GM18519 (cell line): Measurements from ENCODE around the gene INPP4B.
"Not testable (repeated sequence)": the region's sequence is repeated elsewhere in the genome, so short reads cannot be mapped to it uniquely, and the experiment has no call there.

Experiments
- ATAC-seq: cut with Tn5 transposase; IDR thresholded peaks from one replicate; pipeline ENCODE4 v1.9.1; 2021; ENCODE audit warnings: mild to moderate bottlenecking, moderate library complexity; ENCODE audit not compliant: unreplicated experiment, low FRiP score

Gene INPP4B

GRCh38 chr4:142826503-142827241, 19.4 kb downstream of the INPP4B start:
- ATAC-seq, result no peak

DNA sequence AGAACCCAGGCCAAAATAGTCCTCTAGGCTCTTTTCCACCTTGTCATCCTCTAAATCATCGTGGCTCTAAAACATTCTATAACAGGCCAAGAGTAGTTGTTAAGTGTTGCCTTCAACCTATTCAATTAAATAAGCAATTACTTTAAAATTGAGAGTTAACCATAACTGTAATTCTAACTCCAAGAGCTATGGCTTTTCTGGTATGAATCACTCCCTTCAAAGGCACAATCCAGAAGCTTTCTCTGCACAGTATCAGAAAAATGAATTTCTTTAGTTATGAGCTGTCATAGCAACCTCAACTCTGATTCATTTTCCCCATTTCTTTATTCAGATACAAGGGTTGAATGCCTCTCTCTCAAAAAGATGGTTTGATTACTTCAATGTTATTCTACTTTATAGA, 21.7 kb downstream of the INPP4B start:
- no peak for ATAC-seq

GRCh38 chr4:142823796-142824195, 22.3 kb downstream of the INPP4B start:
- no peak for ATAC-seq

DNA sequence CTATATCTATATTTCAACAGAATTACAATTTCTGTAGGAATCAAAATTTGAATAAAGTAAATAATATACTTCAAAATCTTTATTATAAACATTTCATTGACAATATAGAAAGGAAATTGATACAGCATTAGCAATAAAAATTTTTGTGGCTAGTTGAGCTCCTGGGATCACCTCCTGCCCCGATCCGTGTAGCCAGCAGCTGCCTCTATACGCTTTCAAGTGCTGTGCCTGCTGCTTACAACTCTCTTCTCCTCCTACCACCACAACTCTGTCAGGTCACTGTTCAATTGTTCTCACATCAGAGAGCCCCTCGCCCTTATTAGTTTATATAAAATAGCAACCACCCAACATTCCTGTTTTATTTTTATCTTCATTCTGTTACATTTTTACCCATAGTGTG, 27.6 kb downstream of the INPP4B start:
- ATAC-seq, result no peak

DNA sequence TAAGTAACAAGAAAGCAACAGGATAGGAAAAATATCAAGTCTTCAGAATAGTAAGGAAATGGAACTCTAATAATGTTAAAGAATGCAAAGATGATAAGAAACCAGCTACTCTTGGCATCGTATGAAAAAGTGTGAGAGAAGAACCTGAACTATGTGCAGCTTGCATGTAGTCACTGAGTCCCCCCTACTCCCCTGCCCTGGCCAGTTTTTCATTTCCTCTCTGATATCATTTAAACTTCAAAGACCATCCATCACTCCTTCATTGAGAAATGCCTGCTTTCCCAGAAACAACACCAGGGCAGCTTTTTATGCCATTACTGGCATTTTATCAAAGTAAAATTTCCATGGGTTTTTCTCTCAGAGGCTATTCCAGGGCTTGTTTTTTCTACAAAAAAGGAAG, 28.1 kb downstream of the INPP4B start:
- ATAC-seq, result no peak

DNA sequence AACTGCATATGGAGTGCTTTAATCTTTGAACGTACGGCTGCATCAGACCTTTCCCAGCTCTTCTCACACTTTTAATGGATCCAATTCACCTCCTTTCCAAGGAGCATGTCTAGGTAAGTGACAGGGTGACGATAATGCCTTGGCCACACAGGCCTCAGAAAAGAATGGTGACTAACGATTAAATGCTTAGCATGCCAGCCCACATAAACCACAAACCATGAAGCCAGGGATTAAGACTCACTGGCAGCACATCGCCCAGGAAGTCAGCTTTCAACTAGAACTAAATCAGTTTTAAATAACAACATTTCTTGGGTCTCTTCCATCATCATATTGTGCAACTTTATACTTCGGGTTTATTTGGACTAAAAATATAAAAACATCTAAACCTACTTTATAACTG, 28.7 kb downstream of the INPP4B start:
- ATAC-seq, result no peak

GRCh38 chr4:142815834-142816233, 30.3 kb downstream of the INPP4B start:
- ATAC-seq, result no peak

- ATAC-seq, result no peak
These were observed 32.7 kb downstream of the INPP4B start for GRCh38 chr4:142813388-142813787.

GRCh38 chr4:142812091-142812490, 34.0 kb downstream of the INPP4B start:
- ATAC-seq, result no peak

DNA sequence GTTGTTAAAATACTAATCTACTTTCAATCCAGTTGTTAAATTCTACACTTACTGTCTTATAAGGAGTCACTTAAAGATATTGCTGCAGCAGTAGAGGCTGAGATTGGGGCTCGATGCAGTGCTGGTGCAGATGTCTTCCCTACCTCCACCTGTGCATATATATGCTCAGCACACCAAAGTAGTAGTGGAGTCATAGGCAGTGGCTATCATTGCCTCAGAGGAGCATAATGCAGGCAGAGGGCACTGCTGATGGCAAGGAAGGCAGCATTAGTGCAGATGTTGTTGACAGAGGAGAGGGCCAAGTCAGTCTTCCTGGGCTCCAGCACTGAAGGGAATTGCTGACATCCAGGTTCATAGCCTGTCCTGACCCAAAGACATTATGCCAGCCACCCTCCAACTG, 35.1 kb downstream of the INPP4B start:
- no peak for ATAC-seq

DNA sequence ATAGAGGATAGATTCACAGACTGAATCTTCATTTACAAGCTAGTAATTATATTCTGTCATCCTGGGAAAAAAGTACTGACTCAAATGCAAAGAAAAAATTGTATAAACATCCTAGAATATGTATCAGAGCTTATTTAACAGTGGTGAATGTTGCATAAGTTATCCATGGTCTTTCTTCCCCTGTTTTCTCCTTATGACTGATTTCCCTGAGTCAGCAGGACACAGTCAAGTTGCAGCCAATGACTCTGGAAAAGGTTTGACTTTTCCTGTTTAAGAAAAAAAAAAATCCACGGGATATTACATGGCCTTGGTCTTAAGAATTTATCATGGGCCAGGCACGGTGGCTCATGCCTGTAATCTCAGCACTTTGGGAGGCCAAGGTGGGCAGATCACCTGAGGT, 36.5 kb downstream of the INPP4B start:
- no peak for ATAC-seq

DNA sequence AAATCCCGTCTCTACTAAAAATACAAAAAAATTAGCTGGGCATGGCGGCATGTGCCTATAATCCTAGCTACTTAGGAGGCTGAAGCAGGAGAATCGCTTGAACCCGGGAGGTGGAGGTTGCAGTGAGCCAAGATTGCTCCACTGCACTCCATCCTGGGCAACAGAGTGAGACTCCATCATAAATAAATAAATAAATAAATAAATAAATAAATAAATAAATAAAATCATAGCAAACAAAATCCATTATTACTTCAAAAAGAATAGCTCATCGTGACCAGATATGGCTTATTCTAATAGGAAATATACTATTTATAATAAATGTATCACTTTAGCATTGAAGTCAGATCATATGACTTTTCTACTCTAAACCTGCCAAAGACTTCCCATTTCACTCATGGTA, 42.2 kb downstream of the INPP4B start:
- not testable (repeated sequence) for ATAC-seq

GRCh38 chr4:142801966-142802365, 44.1 kb downstream of the INPP4B start:
- no peak for ATAC-seq

- no peak for ATAC-seq
These were observed 65.0 kb downstream of the INPP4B start for GRCh38 chr4:142781114-142781513.

GRCh38 chr4:142778900-142779299, 67.2 kb downstream of the INPP4B start:
- no peak for ATAC-seq

GRCh38 chr4:142778430-142778829, 67.7 kb downstream of the INPP4B start:
- no peak for ATAC-seq

DNA sequence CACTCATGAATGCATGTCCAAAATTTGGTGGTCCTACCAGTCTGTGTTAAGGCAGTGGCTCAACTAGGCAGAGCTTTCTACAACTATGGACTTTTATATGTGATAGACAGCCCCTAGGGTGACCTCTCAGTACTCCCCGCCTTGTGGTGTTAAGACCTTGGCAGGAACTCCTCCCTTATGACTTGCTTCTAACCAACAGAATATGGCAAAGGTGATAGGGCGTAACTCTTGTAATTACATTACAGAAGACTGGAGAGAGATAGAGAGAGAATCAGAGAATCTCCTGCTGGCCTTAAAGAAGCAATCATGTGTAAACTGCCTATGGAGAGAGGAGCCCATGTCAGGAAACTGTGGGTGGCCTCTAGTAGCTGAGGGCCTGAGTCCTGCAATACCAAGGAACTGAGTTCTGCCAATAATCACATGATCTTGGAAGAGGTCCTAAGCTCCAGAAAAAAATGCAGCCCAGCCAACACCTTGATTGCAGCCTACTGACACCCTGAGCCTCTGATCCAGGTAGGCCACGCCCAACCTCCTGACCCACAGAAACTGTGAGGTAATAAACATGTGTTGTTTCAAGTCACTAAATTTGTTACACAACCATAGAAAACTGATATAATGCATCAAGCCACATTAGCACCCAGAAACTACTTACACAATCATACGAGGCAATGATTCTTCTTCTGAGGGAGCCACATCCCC, 68.9 kb downstream of the INPP4B start:
- no peak for ATAC-seq

DNA sequence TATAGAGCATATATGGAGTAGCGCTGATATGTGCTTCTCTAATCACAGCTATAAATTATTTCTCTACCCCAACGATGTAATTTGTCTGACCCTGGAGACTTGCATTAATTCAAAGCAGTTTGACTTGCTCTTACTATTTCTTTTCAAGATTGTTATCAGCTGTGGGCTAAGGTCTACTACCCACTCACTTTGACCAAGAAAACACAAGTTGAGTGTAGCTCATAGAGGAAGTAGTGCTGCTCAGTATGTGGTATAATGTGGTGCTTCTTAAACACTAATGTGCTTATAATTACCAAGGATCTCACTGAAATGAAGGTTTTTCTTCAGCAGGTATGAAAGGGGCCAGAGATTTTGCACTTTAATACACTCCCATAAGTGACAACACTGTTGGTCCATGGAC, 70.1 kb downstream of the INPP4B start:
- no peak for ATAC-seq

GRCh38 chr4:142773505-142773904, 72.6 kb downstream of the INPP4B start:
- ATAC-seq, result no peak

DNA sequence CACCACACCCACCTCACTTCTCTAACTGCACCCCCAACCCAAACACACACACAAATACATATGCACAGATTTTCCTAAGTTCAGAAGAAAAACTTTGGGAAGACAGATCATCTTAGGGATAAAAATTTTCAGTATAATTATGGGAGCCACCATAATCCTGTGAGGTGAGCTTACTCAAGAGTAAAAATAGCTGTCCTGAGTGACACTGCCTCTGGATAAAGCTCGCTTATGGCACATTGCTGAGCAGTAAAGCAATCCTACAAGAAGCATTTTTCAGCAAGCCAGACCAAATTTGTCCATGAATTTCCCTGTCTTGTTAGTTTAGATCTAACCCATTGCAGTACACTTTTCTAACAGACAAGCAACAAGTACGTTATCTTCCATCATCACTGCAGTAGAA, 83.8 kb downstream of the INPP4B start:
- ATAC-seq, result no peak

- ATAC-seq, result no peak
These were observed 93.8 kb downstream of the INPP4B start for GRCh38 chr4:142752202-142752786.
